KMS-11 (cell line): ENCODE measurements around the gene SLC22A7.

Source experiments
- H2AFZ ChIP-seq: fragments of 200-600 bp; sonication (generic); 2 replicates; pipeline ENCODE4 v1.6.1; 2016; ENCODE audit warnings: antibody characterized with exemption, mixed run types, low read depth
- H3K27ac ChIP-seq: fragments of 200-600 bp; sonication (generic); 2 replicates; pipeline ENCODE4 v1.6.1; 2016; ENCODE audit warnings: mild to moderate bottlenecking, mixed run types
- H3K27me3 ChIP-seq: fragments of 200-600 bp; sonication (generic); 2 replicates; pipeline ENCODE4 v1.6.1; 2017; ENCODE audit warnings: mild to moderate bottlenecking, low read depth, mixed run types, moderate library complexity; ENCODE audit not compliant: insufficient read depth
- H3K36me3 ChIP-seq: fragments of 200-600 bp; sonication (generic); 2 replicates; pipeline ENCODE4 v1.6.1; 2017; ENCODE audit warnings: mild to moderate bottlenecking, mixed run types; ENCODE audit not compliant: insufficient read depth
- H3K4me1 ChIP-seq: fragments of 200-600 bp; sonication (generic); 2 replicates; pipeline ENCODE4 v1.6.1; 2016; ENCODE audit warnings: mild to moderate bottlenecking, low read depth, mixed run types; ENCODE audit not compliant: poor library complexity, severe bottlenecking
- H3K4me2 ChIP-seq: fragments of 200-600 bp; sonication (generic); 2 replicates; pipeline ENCODE4 v1.7.0; 2016; ENCODE audit warnings: mild to moderate bottlenecking, mixed run types
- H3K4me3 ChIP-seq: fragments of 200-600 bp; sonication (generic); IDR thresholded peaks from 2 replicates; pipeline ENCODE4 v1.6.1; 2017; ENCODE audit warnings: low read depth, low read length, mixed read lengths; ENCODE audit not compliant: insufficient read depth
- H3K79me2 ChIP-seq: fragments of 200-600 bp; sonication (generic); 2 replicates; pipeline ENCODE4 v1.6.1; 2016; ENCODE audit warnings: low read depth, mixed run types; ENCODE audit not compliant: insufficient read depth
- H3K9ac ChIP-seq: fragments of 200-600 bp; sonication (generic); 2 replicates; pipeline ENCODE4 v1.6.1; 2016; ENCODE audit warnings: mild to moderate bottlenecking, mixed run types
- H4K20me1 ChIP-seq: fragments of 200-600 bp; sonication (generic); 2 replicates; pipeline ENCODE4 v1.6.1; 2016; ENCODE audit warnings: mild to moderate bottlenecking, mixed run types; ENCODE audit not compliant: insufficient read depth
- TF ChIP-seq, protein P1 (sequence below): fragments of 200-600 bp; sonication (generic); conservative IDR thresholded peaks from 2 replicates; pipeline ENCODE4 v1.6.1; 2017; ENCODE audit warnings: low read depth, mild to moderate bottlenecking, antibody characterized with exemption, low read length, moderate library complexity, mixed read lengths

Gene SLC22A7

DNA sequence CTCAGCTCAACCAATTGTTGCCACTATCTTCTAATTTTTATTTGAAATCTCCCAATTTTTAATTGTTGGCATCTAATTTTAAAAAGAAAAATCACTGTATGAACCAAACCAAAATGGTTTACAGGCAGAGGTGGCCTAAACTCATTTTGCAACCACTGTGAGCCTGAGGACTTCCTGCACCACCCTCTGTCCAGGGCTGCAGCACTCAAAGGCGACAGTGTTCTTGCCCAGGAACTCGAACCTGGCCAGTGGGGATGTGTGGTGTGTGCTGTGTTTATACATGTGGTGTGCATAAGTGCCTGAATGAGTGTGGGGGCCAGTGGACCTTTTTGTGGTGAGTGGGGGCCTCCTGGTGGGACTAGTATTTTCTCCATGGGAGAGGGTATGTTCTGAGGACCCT, 24.4 kb upstream of the SLC22A7 start:
- H3K36me3 ChIP-seq, result no peaks in the 10 kb centered on the region
- TF ChIP-seq, protein P1, sequence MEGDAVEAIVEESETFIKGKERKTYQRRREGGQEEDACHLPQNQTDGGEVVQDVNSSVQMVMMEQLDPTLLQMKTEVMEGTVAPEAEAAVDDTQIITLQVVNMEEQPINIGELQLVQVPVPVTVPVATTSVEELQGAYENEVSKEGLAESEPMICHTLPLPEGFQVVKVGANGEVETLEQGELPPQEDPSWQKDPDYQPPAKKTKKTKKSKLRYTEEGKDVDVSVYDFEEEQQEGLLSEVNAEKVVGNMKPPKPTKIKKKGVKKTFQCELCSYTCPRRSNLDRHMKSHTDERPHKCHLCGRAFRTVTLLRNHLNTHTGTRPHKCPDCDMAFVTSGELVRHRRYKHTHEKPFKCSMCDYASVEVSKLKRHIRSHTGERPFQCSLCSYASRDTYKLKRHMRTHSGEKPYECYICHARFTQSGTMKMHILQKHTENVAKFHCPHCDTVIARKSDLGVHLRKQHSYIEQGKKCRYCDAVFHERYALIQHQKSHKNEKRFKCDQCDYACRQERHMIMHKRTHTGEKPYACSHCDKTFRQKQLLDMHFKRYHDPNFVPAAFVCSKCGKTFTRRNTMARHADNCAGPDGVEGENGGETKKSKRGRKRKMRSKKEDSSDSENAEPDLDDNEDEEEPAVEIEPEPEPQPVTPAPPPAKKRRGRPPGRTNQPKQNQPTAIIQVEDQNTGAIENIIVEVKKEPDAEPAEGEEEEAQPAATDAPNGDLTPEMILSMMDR, result no peak
- no peaks in the 10 kb centered on the region for H3K27me3 ChIP-seq
- H3K79me2 ChIP-seq, result no peaks in the 10 kb centered on the region
- no peak overlapping the region for H3K4me2 ChIP-seq
- H3K4me1 ChIP-seq, result no peaks in the 10 kb centered on the region
- no peaks in the 10 kb centered on the region for H4K20me1 ChIP-seq
- no peak overlapping the region for H2AFZ ChIP-seq
- no peak overlapping the region for H3K9ac ChIP-seq
- no peak overlapping the region for H3K27ac ChIP-seq
- H3K4me3 ChIP-seq, result no peak overlapping the region

- Histone ChIP-seq H3K36me3 (no peaks in the 10 kb centered on the region), H3K4me1 (no peaks in the 10 kb centered on the region), H3K27ac (no peak overlapping the region), H2AFZ (no peak overlapping the region), H3K4me3 (no peak overlapping the region), H4K20me1 (no peaks in the 10 kb centered on the region), H3K27me3 (no peaks in the 10 kb centered on the region), H3K9ac (no peak overlapping the region), H3K4me2 (no peak overlapping the region), H3K79me2 (no peaks in the 10 kb centered on the region)
- TF ChIP-seq, protein P1, result no peak
Observed at GRCh38 chr6:43274127-43274915, 23.7 kb upstream of the SLC22A7 start.

DNA sequence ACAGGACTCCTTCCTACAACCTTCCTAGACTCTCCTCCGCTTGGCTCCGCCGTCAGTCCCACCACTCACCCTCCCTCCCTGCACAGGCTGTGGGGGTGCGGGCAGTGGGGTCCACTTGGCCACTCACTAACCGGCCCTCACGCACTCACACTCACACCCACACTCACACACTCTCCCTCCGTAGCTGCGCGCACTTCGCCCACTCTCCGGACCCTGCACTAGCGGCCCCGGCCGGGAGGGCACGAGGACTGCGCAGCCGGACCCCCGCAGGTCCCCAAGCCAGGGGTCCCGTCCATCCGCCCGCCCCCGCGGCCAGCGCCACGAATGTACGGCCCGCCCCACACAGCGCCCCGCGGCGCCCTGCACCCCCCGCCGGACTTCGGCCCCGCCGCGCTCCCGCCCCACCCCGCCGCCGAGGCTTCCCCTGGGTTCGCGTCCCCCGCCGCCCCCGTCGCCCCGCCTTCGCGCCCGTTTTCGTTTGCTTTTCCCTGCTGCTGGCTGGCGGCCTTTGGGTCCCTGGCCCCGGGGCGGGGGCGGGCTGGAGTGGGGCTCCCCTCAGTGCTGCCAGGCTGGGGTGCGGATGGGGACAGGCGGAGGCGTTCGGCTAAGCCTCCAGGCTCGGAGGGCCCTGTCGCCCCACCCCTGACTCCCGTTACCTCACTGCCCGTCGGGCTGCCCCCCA, 23.0 kb upstream of the SLC22A7 start:
- Histone ChIP-seq H3K79me2 (no peaks in the 10 kb centered on the region), H3K27ac (no peak overlapping the region), H3K36me3 (no peaks in the 10 kb centered on the region), H3K4me2 (no peak overlapping the region), H3K27me3 (no peaks in the 10 kb centered on the region), H3K4me3 (no peak overlapping the region), H3K4me1 (no peaks in the 10 kb centered on the region), H3K9ac (no peak overlapping the region), H2AFZ (no peak overlapping the region), H4K20me1 (no peaks in the 10 kb centered on the region)
- TF ChIP-seq, protein P1, result no peak

DNA sequence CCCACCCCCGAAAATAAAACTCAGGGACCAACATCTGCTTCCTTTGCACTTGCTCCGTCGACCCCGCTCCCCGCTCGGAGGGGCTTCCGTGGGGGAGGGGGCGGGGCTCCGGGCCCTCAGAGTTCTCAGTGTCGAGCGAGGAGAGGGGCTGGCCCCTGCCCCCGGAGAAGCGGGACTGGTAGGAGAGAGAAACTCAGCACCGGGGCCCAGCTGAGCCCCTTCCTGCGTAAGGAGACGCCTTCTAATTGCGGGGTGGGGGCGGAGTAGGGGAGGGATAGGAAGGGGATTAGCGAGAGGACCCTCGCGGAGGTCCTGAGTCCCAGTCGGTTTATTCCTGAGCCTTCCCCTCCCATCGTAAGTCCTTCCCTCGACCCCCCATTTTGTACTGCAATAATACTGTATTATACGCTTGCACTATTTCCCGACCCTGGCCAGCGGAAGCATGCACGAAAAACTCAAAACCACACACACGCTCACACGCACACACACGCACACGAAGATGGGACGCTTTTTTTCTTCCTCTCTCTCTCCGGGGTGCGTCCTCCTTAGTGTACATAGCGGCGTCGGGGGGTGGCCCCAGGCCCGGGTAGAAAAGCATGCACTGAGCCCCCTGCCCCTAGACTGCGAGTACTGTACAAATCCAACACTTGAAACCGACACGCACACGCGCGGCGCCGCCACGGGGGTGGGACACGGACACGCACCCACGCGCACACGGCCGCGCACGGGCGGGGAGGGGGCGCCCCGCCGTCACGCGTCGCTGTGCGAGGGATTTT, 22.1 kb upstream of the SLC22A7 start:
- H3K27ac ChIP-seq, result no peak overlapping the region
- TF ChIP-seq, protein P1, result no peak
- no peaks in the 10 kb centered on the region for H3K27me3 ChIP-seq
- no peaks in the 10 kb centered on the region for H3K79me2 ChIP-seq
- no peaks in the 10 kb centered on the region for H4K20me1 ChIP-seq
- H2AFZ ChIP-seq, result no peak overlapping the region
- no peaks in the 10 kb centered on the region for H3K36me3 ChIP-seq
- no peaks in the 10 kb centered on the region for H3K4me1 ChIP-seq
- H3K4me2 ChIP-seq, result no peak overlapping the region
- no peak overlapping the region for H3K9ac ChIP-seq
- H3K4me3 ChIP-seq, result no peak overlapping the region
